ENCODE data around the gene CDK3. TPM values are rescaled to one million over a fixed set of nuclear protein-coding genes. Genes with fewer than 3 reads are reported as not detected.

CDK3 gene
- polyA plus RNA-seq, 2 of the 4 experiments (the other 2 are of a cell fraction): 5.1 to 5.5 TPM

DNA sequence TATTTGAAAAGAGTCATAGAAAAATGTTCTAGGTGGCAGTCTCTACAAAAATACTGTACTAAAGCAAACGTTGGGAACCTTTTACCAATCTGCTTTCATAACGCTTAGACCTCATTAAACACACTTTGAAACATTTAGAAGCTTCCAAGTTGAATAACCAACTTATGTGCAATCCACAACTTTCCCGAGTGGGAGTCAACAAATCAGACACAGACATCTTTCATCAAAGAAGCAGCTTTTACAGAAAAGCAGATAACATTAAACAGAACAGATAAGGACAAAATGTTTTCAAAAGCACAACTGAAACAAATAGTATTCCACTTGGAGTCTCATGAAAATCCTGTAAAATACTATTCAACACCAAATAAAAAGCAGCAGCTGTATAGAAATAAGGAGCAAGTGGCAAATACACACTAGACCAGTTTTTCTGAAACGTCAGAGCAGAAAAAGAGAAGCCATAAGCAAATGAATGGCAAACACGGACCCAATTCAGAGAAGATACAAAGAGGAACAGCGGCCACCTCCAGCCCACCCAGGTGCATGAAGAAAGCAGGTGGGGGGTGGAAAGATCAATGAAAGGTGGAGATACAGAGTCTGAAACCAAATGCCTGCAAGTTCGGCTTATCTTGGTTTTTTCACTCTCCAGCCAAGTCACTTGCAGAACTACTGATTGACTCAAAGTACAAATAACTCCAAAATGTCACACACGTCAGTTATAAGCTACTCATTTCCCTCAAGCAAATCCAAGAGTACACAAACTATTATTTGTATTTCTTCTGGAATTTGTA, 41.4 kb upstream of the CDK3 start:
- peaks cover 17% of the 10 kb centered on the region; the same call in 2 of the 3 replicates for H3K4me1 ChIP-seq
- TF ChIP-seq RARB (CRISPR knock-in tag; IDR thresholded peaks at IDR 0.05) (no peak), NPAS2 (CRISPR knock-in tag; IDR thresholded peaks at IDR 0.05; ENCODE audit: borderline replicate concordance) (no peak), CHD2 (IDR thresholded peaks at IDR 0.05; ENCODE audit: low read length, partially characterized antibody) (no peak), HDAC2 (IDR thresholded peaks at IDR 0.05) (no peak), CBX8 (IDR thresholded peaks at IDR 0.05) (no peak), PHF8 (IDR thresholded peaks at IDR 0.05; ENCODE audit: borderline replicate concordance, low read depth) (no peak), EHF (CRISPR knock-in tag; IDR thresholded peaks at IDR 0.05) (no peak), KDM5A (IDR thresholded peaks at IDR 0.05) (no peak), NFE2L2 (conservative IDR thresholded peaks at IDR 0.05; ENCODE audit: low read length) (no peak), HOXA7 (CRISPR knock-in tag; IDR thresholded peaks at IDR 0.05) (no peak), ZNF302 (CRISPR knock-in tag; IDR thresholded peaks at IDR 0.05) (no peak)
- TF ChIP-seq, protein P1, sequence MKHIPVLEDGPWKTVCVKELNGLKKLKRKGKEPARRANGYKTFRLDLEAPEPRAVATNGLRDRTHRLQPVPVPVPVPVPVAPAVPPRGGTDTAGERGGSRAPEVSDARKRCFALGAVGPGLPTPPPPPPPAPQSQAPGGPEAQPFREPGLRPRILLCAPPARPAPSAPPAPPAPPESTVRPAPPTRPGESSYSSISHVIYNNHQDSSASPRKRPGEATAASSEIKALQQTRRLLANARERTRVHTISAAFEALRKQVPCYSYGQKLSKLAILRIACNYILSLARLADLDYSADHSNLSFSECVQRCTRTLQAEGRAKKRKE (CRISPR knock-in tag; IDR thresholded peaks at IDR 0.05; ENCODE audit: low read depth): no peak
- TF ChIP-seq, protein P2, sequence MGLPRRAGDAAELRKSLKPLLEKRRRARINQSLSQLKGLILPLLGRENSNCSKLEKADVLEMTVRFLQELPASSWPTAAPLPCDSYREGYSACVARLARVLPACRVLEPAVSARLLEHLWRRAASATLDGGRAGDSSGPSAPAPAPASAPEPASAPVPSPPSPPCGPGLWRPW (IDR thresholded peaks at IDR 0.05): no peak
- TF ChIP-seq, protein P3, sequence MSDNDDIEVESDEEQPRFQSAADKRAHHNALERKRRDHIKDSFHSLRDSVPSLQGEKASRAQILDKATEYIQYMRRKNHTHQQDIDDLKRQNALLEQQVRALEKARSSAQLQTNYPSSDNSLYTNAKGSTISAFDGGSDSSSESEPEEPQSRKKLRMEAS (IDR thresholded peaks at IDR 0.05): no peak
- TF ChIP-seq, protein P4, sequence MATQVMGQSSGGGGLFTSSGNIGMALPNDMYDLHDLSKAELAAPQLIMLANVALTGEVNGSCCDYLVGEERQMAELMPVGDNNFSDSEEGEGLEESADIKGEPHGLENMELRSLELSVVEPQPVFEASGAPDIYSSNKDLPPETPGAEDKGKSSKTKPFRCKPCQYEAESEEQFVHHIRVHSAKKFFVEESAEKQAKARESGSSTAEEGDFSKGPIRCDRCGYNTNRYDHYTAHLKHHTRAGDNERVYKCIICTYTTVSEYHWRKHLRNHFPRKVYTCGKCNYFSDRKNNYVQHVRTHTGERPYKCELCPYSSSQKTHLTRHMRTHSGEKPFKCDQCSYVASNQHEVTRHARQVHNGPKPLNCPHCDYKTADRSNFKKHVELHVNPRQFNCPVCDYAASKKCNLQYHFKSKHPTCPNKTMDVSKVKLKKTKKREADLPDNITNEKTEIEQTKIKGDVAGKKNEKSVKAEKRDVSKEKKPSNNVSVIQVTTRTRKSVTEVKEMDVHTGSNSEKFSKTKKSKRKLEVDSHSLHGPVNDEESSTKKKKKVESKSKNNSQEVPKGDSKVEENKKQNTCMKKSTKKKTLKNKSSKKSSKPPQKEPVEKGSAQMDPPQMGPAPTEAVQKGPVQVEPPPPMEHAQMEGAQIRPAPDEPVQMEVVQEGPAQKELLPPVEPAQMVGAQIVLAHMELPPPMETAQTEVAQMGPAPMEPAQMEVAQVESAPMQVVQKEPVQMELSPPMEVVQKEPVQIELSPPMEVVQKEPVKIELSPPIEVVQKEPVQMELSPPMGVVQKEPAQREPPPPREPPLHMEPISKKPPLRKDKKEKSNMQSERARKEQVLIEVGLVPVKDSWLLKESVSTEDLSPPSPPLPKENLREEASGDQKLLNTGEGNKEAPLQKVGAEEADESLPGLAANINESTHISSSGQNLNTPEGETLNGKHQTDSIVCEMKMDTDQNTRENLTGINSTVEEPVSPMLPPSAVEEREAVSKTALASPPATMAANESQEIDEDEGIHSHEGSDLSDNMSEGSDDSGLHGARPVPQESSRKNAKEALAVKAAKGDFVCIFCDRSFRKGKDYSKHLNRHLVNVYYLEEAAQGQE (IDR thresholded peaks at IDR 0.05): no peak
- TF ChIP-seq, protein P5, sequence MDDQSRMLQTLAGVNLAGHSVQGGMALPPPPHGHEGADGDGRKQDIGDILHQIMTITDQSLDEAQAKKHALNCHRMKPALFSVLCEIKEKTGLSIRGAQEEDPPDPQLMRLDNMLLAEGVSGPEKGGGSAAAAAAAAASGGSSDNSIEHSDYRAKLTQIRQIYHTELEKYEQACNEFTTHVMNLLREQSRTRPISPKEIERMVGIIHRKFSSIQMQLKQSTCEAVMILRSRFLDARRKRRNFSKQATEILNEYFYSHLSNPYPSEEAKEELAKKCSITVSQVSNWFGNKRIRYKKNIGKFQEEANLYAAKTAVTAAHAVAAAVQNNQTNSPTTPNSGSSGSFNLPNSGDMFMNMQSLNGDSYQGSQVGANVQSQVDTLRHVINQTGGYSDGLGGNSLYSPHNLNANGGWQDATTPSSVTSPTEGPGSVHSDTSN (IDR thresholded peaks at IDR 0.05): no peak
- FAIRE-seq (peak; percentile 13), ATAC-seq (no peak; a peak in 1 of 6 replicates), DNase-seq (ENCODE audit: low read depth in 1 of 2, low spot score in 1 of 2) (no peak)
- H3K4me2 ChIP-seq: peak overlapping the region; percentile 24
- ChIA-PET CTCF (interaction anchor here (0.7 to 3.0 kb wide), 9 partner anchors 10 to 320 kb away, joined by 3 to 7 read pairs (median 4); partner anchors contain the start of genes ACOX1 and CDK3), POLR2A (no interaction called here)
- no peaks in the 10 kb centered on the region for H3K9me3 ChIP-seq
- WGBS (ENCODE audit: missing lambda C conversion rate): 50% methylated on average over 8 of the region's 8 CpGs
- no peak overlapping the region for H3K4me3 ChIP-seq
- H3K27ac ChIP-seq: no peak overlapping the region

DNA sequence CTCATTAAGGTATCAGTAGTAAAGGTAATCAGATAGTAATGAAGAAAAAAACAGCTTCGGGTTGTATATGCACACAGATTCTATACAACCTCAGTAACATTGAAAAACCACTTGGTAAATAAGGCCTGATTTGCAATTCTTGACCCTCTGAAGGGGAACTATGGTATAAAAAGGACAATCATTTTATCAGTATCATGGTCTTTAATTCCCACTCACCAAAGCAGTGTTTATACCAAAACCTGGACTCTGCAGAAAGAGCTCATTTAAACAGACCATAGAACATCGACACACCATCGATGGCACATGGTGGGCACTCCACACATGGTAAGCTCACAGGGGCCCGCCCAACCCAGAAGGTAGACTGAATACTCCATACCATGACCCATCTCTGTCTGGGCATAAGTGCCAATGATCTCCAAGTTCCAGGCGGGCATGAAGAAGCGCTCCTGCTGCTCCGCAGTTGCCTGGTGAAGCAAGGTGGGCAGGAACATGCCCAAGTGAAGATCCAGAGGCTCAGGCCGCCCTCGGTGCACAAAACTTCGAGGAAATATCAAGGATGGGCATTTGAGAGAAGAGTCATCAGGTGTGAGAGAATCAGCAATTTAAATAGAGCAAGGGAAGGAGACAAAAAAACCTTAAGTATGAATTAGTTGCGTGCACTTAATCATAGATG, 40.7 kb upstream of the CDK3 start:
- FAIRE-seq: no peak
- CTCF ChIA-PET: interaction anchor here (0.7 to 3.4 kb wide), 14 partner anchors 9 to 320 kb away, joined by 3 to 17 read pairs (median 4); partner anchors contain the start of genes ACOX1 and CDK3
- TF ChIP-seq PHF8 (IDR thresholded peaks at IDR 0.05; ENCODE audit: borderline replicate concordance, low read depth): no peak
- TF ChIP-seq POLR2AphosphoS2 (conservative IDR thresholded peaks at IDR 0.05; ENCODE audit: low read length): no peak
- TF ChIP-seq, protein P6, sequence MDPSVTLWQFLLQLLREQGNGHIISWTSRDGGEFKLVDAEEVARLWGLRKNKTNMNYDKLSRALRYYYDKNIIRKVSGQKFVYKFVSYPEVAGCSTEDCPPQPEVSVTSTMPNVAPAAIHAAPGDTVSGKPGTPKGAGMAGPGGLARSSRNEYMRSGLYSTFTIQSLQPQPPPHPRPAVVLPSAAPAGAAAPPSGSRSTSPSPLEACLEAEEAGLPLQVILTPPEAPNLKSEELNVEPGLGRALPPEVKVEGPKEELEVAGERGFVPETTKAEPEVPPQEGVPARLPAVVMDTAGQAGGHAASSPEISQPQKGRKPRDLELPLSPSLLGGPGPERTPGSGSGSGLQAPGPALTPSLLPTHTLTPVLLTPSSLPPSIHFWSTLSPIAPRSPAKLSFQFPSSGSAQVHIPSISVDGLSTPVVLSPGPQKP (IDR thresholded peaks at IDR 0.05; ENCODE audit: low read depth, low read length): no peak
- TF ChIP-seq, protein P7, sequence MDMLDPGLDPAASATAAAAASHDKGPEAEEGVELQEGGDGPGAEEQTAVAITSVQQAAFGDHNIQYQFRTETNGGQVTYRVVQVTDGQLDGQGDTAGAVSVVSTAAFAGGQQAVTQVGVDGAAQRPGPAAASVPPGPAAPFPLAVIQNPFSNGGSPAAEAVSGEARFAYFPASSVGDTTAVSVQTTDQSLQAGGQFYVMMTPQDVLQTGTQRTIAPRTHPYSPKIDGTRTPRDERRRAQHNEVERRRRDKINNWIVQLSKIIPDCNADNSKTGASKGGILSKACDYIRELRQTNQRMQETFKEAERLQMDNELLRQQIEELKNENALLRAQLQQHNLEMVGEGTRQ (IDR thresholded peaks at IDR 0.05): no peak
- TF ChIP-seq RAD21 (conservative IDR thresholded peaks at IDR 0.05 in 1 of 2, IDR thresholded peaks at IDR 0.05 in 1 of 2): no peak
- no peak for TF ChIP-seq ESRRA (IDR thresholded peaks at IDR 0.05; ENCODE audit: borderline replicate concordance, low read length)
- no peak for TF ChIP-seq CBX2 (IDR thresholded peaks at IDR 0.05; ENCODE audit: borderline replicate concordance, low read depth)
- TF ChIP-seq JUNB (IDR thresholded peaks at IDR 0.05): no peak
- no peak for TF ChIP-seq GATA3 (IDR thresholded peaks at IDR 0.05; ENCODE audit: borderline replicate concordance)
- no peak for TF ChIP-seq MAZ (IDR thresholded peaks at IDR 0.05; ENCODE audit: borderline replicate concordance, low read depth, low read length)
- no peak for TF ChIP-seq CEBPB (IDR thresholded peaks at IDR 0.05)

More for the DNA sequence above, 40.7 kb upstream of the CDK3 start:
- H3K4me3 ChIP-seq: no peak overlapping the region
- no peak overlapping the region for H3K27ac ChIP-seq
- WGBS (ENCODE audit: missing lambda C conversion rate): 85% methylated on average over 11 of the region's 11 CpGs
- POLR2A ChIA-PET: no interaction called here
- no peaks in the 10 kb centered on the region for H3K9me3 ChIP-seq
- H3K4me2 ChIP-seq: peak overlapping the region; percentile 24
- peaks cover 17% of the 10 kb centered on the region; the same call in 2 of the 3 replicates for H3K4me1 ChIP-seq
- ATAC-seq (peak; percentile 34 to 52; a peak in 4 of 6 replicates), DNase-seq (ENCODE audit: low read depth in 1 of 2, low spot score in 1 of 2) (no peak)

Measured in A549 (cell line).